ENCODE data around the gene PPM1M. TPM values are rescaled to one million over a fixed set of nuclear protein-coding genes. Genes with fewer than 3 reads are reported as not detected.
"Not testable (repeated sequence)": the region's sequence is repeated elsewhere in the genome, so short reads cannot be mapped to it uniquely, and the experiment has no call there.

The PPM1M gene
- total RNA-seq, 2 experiments from 2014 or later, result 94.3 to 100 TPM

DNA sequence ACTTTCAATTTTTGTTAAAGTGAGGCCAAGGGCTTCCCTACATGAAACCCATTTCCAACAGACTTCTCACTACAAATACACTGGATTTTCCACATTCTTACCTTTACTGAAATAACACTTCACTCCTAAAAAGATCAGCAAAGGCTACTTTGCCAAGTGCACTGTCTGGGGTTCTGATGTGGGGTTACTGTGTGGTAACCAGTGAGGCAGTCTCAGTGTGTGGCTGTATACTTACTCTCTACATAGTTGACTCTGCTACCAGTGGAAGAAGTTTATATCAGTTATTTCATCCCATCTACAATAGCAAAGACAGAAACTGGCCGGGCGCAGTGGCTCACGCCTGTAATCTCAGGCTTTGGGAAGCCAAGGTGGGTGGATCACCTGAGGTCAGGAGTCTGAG lies 27.3 kb downstream of the PPM1M start:
- Mint-ChIP-seq H3K4me1 (ENCODE audit: low read depth) (peaks cover 65% of the 10 kb centered on the region), H3K27ac (peak overlapping the region; percentile 96), H3K36me3 (ENCODE audit: low read depth) (peaks cover 92% of the 10 kb centered on the region), H3K4me3 (peak overlapping the region; percentile 99), H3K9me3 (no peaks in the 10 kb centered on the region), H3K27me3 (no peaks in the 10 kb centered on the region)
- ChIA-PET CTCF (interaction anchor here (1.4 to 2.7 kb wide), 4 partner anchors 12 to 42 kb away, joined by 5 to 17 read pairs (median 6); no protein-coding TSS in a partner anchor), POLR2A (interaction anchor here (2.4 to 31.0 kb wide), 5 partner anchors 7 to 38 kb away, joined by 9 to 949 read pairs (median 26); partner anchors contain the start of genes PPM1M, TLR9, TWF2 and WDR82)
- DNase-seq (no peak), ATAC-seq (no peak)
- intact Hi-C loops (cut with micrococcal nuclease), result no loop called here
- TF ChIP-seq, protein P1, sequence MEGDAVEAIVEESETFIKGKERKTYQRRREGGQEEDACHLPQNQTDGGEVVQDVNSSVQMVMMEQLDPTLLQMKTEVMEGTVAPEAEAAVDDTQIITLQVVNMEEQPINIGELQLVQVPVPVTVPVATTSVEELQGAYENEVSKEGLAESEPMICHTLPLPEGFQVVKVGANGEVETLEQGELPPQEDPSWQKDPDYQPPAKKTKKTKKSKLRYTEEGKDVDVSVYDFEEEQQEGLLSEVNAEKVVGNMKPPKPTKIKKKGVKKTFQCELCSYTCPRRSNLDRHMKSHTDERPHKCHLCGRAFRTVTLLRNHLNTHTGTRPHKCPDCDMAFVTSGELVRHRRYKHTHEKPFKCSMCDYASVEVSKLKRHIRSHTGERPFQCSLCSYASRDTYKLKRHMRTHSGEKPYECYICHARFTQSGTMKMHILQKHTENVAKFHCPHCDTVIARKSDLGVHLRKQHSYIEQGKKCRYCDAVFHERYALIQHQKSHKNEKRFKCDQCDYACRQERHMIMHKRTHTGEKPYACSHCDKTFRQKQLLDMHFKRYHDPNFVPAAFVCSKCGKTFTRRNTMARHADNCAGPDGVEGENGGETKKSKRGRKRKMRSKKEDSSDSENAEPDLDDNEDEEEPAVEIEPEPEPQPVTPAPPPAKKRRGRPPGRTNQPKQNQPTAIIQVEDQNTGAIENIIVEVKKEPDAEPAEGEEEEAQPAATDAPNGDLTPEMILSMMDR (IDR thresholded peaks at IDR 0.05), result no peak

DNA sequence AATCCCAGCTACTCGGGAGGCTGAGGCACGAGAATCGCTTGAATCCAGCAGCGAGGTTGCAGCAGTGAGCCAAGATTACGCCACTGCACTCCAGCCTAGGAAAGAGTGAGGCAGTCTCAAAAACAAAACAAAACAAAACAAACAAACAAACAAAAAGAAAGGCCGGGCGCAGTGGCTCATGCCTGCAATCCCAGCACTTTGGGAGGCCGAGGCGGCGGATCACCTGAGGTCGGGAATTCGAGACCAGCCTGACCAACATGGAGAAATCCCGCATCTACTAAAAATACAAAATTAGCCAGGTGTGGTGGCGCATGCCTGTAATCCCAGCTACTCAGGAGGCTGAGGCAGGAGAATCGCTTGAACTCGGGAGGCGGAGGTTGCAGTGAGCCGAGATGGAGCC lies 29.2 kb downstream of the PPM1M start:
- ATAC-seq; H3K9me3 Mint-ChIP-seq; H3K27me3 Mint-ChIP-seq; intact Hi-C loops (cut with micrococcal nuclease); DNase-seq: not testable (repeated sequence)
- Mint-ChIP-seq H3K4me1 (ENCODE audit: low read depth) (peaks cover 51% of the 10 kb centered on the region), H3K36me3 (ENCODE audit: low read depth) (peaks cover 84% of the 10 kb centered on the region), H3K4me3 (peak overlapping the region; percentile 99), H3K27ac (peak overlapping the region; percentile 96)
- ChIA-PET CTCF (interaction anchor here (1.4 to 2.0 kb wide), 2 partner anchors 26 to 43 kb away, joined by 5 to 6 read pairs; no protein-coding TSS in a partner anchor), POLR2A (interaction anchor here (1.3 to 31.0 kb wide), 3 partner anchors 16 to 40 kb away, joined by 5 to 949 read pairs (median 65); partner anchors contain the start of genes PPM1M, TLR9 and TWF2)

DNA sequence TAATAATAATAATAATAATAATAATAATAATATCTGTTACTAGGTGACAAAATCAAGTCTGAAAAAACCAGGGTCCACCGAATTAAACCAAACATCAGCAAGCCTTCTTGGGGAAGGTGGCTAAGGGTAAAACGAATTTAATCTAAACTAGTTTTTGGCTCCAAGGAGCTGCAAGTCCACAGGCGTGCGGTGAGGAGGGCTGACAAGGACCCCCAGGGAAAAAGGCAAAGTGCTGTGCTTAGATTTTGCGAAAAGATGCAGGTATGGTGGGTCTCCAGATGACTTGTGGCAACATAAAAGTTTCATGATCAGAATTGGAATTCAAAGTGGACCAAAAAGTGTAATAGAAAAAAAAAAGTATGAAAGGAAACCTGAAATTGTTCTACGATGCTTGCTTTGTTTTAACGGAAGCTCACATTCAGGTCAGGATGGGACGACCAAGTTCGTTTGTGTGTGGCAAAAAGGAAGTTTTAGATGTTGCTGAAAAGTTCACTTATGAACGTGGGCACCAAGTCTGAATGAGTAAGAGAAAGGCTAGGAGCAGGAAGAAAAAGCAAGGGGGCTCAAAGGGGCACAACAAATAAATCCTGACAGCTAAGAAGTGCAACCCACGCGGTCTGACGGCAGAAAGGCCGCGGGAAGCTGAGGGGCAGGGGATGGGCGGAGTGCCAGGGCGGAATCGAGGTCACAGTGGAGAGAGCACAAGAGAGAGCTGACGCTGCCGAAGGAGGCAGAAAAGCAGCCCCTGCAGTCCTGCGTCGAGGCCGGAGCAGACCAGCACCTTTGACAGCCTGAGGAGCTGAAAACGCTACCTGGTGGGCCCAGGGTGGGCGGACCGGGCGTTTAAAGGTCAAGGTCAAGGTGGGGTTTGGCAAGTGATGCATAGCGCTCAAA lies 31.8 kb downstream of the PPM1M start:
- DNase-seq (peak; percentile 93), ATAC-seq (peak; percentile 37)
- ChIA-PET CTCF (interaction anchor here (1.0 to 10.1 kb wide), 14 partner anchors 10 to 62 kb away, joined by 4 to 93 read pairs (median 6); partner anchors contain the start of genes GLYCTK, TLR9 and TWF2), POLR2A (interaction anchor here (0.6 to 31.0 kb wide), 13 partner anchors 8 to 285 kb away, joined by 3 to 949 read pairs (median 5); partner anchors contain the start of genes GLYCTK, PPM1M, TLR9 and TWF2)
- H3K36me3 Mint-ChIP-seq (ENCODE audit: low read depth), result peaks cover 73% of the 10 kb centered on the region
- peak overlapping the region; percentile 96 for H3K27ac Mint-ChIP-seq
- no peaks in the 10 kb centered on the region for H3K27me3 Mint-ChIP-seq
- TF ChIP-seq, protein P1 (IDR thresholded peaks at IDR 0.05), result no peak
- intact Hi-C loops (cut with micrococcal nuclease), result no loop called here
- no peaks in the 10 kb centered on the region for H3K9me3 Mint-ChIP-seq
- H3K4me1 Mint-ChIP-seq (ENCODE audit: low read depth), result peaks cover 50% of the 10 kb centered on the region
- peak overlapping the region; percentile 99 for H3K4me3 Mint-ChIP-seq

DNA sequence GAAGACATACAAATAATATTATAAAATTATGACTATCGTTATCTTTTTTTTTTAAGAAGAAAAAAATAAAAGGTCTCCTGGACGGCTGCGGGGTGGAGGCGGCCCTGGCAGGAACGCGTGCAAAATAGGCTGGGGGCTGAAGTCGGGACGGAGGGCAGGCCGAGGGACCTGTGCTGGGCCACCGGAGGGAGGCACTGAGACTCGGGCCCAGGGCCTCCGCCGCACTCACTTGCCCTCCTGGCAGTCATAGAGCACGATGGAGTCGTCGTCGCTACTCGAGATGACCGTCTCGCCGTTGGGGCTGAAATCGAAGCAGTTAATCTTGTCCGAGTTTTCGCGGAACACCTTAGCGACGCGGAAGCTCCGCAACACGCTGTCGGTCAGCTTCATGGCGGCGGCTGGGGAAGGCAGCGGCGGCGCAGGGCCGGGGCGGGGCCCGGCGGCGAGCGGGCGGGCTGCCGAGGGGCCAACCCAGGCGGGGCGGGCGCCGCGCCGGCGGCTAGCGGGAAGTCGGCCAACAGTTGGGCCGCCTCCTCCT lies 32.5 kb downstream of the PPM1M start:
- Mint-ChIP-seq H3K36me3 (ENCODE audit: low read depth) (peaks cover 68% of the 10 kb centered on the region), H3K4me3 (peak overlapping the region; percentile 99), H3K9me3 (no peaks in the 10 kb centered on the region), H3K27ac (peak overlapping the region; percentile 96), H3K4me1 (ENCODE audit: low read depth) (peaks cover 50% of the 10 kb centered on the region), H3K27me3 (no peaks in the 10 kb centered on the region)
- intact Hi-C loops (cut with micrococcal nuclease), result loop anchor here (2.0 kb wide), 1 partner anchor 39 kb away; the partner anchor contains the start of gene TWF2
- TF ChIP-seq, protein P1 (IDR thresholded peaks at IDR 0.05), result no peak
- ChIA-PET CTCF (interaction anchor here (1.0 to 10.1 kb wide), 13 partner anchors 19 to 295 kb away, joined by 4 to 93 read pairs (median 7); partner anchors contain the start of gene TWF2), POLR2A (interaction anchor here (0.9 to 31.0 kb wide), 12 partner anchors 8 to 285 kb away, joined by 3 to 949 read pairs (median 9); partner anchors contain the start of genes GLYCTK, PPM1M, TLR9 and TWF2)
- DNase-seq, result peak; percentile 71
- ATAC-seq, result peak; percentile 45

DNA sequence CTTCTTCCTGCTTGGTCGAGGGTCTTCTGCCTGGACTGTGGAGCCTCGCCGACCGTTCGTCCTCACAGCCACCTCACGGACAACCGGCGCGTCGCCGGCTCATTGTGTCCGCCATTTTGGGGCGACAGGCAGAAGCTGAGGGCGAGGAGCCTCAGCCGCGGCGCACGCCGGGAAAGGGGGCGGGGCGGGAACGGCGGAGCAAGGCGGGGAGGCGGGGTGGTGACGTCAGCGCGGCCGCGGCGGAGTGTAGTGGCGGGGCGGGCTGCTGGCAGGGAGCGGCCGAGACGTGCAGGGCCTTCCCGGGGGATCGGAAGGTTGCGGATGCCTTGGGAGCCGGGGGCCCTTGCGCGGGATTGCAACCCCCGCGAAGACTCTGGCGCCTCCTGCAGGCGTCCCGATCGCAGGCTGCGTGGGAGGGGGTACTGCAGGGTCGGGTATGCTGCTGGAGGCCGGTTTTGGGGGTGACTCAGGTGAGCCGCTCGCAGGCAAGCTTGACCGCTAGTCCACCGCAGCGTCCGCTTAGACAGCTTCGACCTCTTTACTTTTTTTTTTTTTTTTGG lies 33.0 kb downstream of the PPM1M start, which contains the start of gene WDR82:
Gene WDR82, minus strand, starts transcription at position 140 of the 560 bp plus-strand sequence. CDS start 288 bp downstream, outside the sequence.
- Mint-ChIP-seq H3K27ac (peak within 1 kb of the TSS; percentile 96), H3K36me3 (ENCODE audit: low read depth) (peaks cover 67% of the 10 kb centered on the region), H3K4me1 (ENCODE audit: low read depth) (peaks cover 50% of the 10 kb centered on the region), H3K9me3 (no peaks in the 10 kb centered on the region), H3K4me3 (peak within 1 kb of the TSS; percentile 99), H3K27me3 (no peaks in the 10 kb centered on the region)
- DNase-seq (peak; percentile 98), ATAC-seq (peak; percentile 72)
- TF ChIP-seq, protein P1 (IDR thresholded peaks at IDR 0.05), result peak; percentile 69
- intact Hi-C loops (cut with micrococcal nuclease), result loop anchor here (2.0 kb wide), 1 partner anchor 40 kb away; the partner anchor contains the start of gene TWF2
- ChIA-PET CTCF (interaction anchor here (0.9 to 10.1 kb wide), 14 partner anchors 22 to 296 kb away, joined by 3 to 93 read pairs (median 7); partner anchors contain the start of genes TLR9 and TWF2), POLR2A (interaction anchor here (0.6 to 31.0 kb wide), 18 partner anchors 9 to 287 kb away, joined by 3 to 949 read pairs (median 5); partner anchors contain the start of genes DUSP7, GLYCTK, PPM1M and RPL29)

Measured in activated CD8-positive, alpha-beta T cell treated with anti-CD3 and anti-CD28 coated beads for 36 hours (primary cell).